Lower leg skin (tissue), 3 donors: Measurements from ENCODE around the gene FNDC7.

Experiments used
- CTCF ChIP-seq, 3 donors: fragments of 450-650 bp; IDR thresholded peaks; one replicate each; pipeline ENCODE4 v1.5.1; 2016; ENCODE audit warnings: antibody characterized with exemption in 3 of 3, mild to moderate bottlenecking in 3 of 3, moderate library complexity in 2 of 3
- POLR2A ChIP-seq, 2 donors: fragments of 450-650 bp; IDR thresholded peaks; one replicate each; pipeline ENCODE4 v1.6.1; 2016 to 2017; ENCODE audit warnings: antibody characterized with exemption in 2 of 2, mild to moderate bottlenecking in 1 of 2, moderate library complexity in 1 of 2

DNA sequence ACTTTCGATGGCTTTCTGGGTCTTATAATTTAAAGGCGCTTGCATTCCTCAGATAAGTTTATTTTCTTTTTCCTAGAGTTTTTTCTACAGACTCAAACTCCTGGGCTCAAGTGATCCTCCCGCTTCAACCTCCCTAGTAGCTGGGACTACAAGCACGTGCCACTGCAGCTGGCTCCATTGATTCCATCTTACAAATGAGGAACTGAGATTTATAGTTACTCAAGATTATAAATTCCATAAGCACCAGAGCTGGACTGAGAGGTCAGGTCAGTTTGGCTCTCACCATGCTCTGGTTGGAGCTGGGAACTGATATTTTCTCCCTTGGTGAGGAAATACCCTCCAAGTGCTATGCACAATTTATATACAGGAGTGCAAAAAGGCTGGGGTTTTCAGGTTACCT lies 34.0 kb upstream of the FNDC7 start:
- TF ChIP-seq CTCF (IDR thresholded peaks at IDR 0.05) (no peak), POLR2A (IDR thresholded peaks at IDR 0.05) (no peak)
